Endothelial cell of umbilical vein (primary cell): ENCODE data around the gene GMCL1. TPM values are rescaled to one million over a fixed set of nuclear protein-coding genes. Genes with fewer than 3 reads are reported as not detected.

Experiments
- BruUV-seq: library from RNA; stranded (reverse); fragments of 400-500 nt; replicated peaks from 2 replicates; lab custom pipeline; 2021; lab: Mats Ljungman, UMichigan
- CTCF ChIA-PET: fragments of 300-600, 350-600 bp; sonication (Branson Sonifier 250); formaldehyde crosslinking; loops from one replicate; lab custom pipeline; 2021; ENCODE audit warnings: antibody characterized with exemption, inconsistent platforms; lab: Charles Lee
- POLR2A ChIA-PET: fragments of 300-600, 350-600 bp; sonication (Branson Sonifier 250); formaldehyde crosslinking; loops from one replicate; lab custom pipeline; 2021; ENCODE audit warnings: antibody characterized with exemption, inconsistent platforms; lab: Charles Lee
- DNase-seq: peaks from one replicate; pipeline ENCODE4 v3.0.0-alpha.2; 2011; ENCODE audit warnings: low read depth, low spot score
- FAIRE-seq: peaks from 2 replicates; lab custom pipeline; 2011; peaks lifted over from hg19 to GRCh38; lab: Jason Lieb, UNC
- H2AFZ ChIP-seq: 2 replicates; pipeline ENCODE4 v1.6.0; 2012; ENCODE audit warnings: low read depth, low read length, control low read depth, inconsistent platforms
- H3K27ac ChIP-seq: 2 replicates; pipeline ENCODE4 v1.5.1; 2011; ENCODE audit warnings: low read depth, mild to moderate bottlenecking, control low read depth, low read length, moderate library complexity; ENCODE audit not compliant: insufficient read depth
- H3K27me3 ChIP-seq, 2 experiments: 2 replicates each; pipeline versions ENCODE4 v1.6.0 to v1.6.1; 2011; ENCODE audit warnings: low read length in 2 of 2, mixed read lengths in 1 of 2; ENCODE audit not compliant: control insufficient read depth in 2 of 2, insufficient read depth in 2 of 2
- H3K36me3 ChIP-seq, 2 experiments: 2 replicates in 1 of 2; 3 replicates in 1 of 2; pipeline ENCODE4 v1.5.1; 2011; ENCODE audit warnings: low read length in 2 of 2, mild to moderate bottlenecking in 1 of 2, moderate library complexity in 1 of 2; ENCODE audit not compliant: control insufficient read depth in 2 of 2, insufficient read depth in 2 of 2; ENCODE audit errors: extremely low read depth in 1 of 2
- H3K4me1 ChIP-seq: 3 replicates; pipeline ENCODE4 v1.5.1; 2011; ENCODE audit warnings: mild to moderate bottlenecking, low read length; ENCODE audit not compliant: control insufficient read depth, insufficient read depth; ENCODE audit errors: extremely low read depth
- H3K4me2 ChIP-seq: 2 replicates; pipeline ENCODE4 v1.6.1; 2011; ENCODE audit warnings: low read length, control low read depth, mixed read lengths; ENCODE audit not compliant: insufficient read depth
- H3K4me3 ChIP-seq, 3 experiments: fragments of 200-600 bp in 1 of 3; sonication (generic), shearing (Covaris generic) in 1 of 3; replicated peaks in 1 of 3; 2 replicates each; pipeline ENCODE4 v1.5.1; 2011 to 2016; ENCODE audit warnings: control low read depth in 3 of 3, low read length in 3 of 3, mild to moderate bottlenecking in 2 of 3, inconsistent platforms in 1 of 3, low read depth in 1 of 3, moderate library complexity in 1 of 3; ENCODE audit not compliant: insufficient read depth in 1 of 3
- H3K79me2 ChIP-seq: 2 replicates; pipeline ENCODE4 v1.6.0; 2012; ENCODE audit warnings: low read length, inconsistent platforms; ENCODE audit not compliant: control insufficient read depth, insufficient read depth
- H3K9ac ChIP-seq: replicated peaks from 2 replicates; pipeline ENCODE3; 2011; ENCODE audit warnings: low read length, control low read depth; ENCODE audit not compliant: insufficient read depth; ENCODE audit errors: extremely low read depth
- H3K9me1 ChIP-seq: replicated peaks from 3 replicates; pipeline ENCODE4 v1.6.0; 2011; ENCODE audit warnings: mild to moderate bottlenecking, low read length; ENCODE audit not compliant: control insufficient read depth, insufficient read depth; ENCODE audit errors: extremely low read depth
- H3K9me3 ChIP-seq: replicated peaks from 2 replicates; pipeline ENCODE4 v1.5.1; 2012; ENCODE audit warnings: low read length, inconsistent platforms; ENCODE audit not compliant: control insufficient read depth, insufficient read depth
- H4K20me1 ChIP-seq: replicated peaks from 2 replicates; pipeline ENCODE3; 2011; ENCODE audit warnings: mild to moderate bottlenecking, low read length; ENCODE audit not compliant: control insufficient read depth, insufficient read depth; ENCODE audit errors: extremely low read depth
- CTCF ChIP-seq, 2 donors: IDR thresholded peaks; 1 replicate in 1 of 2; 2 replicates in 1 of 2; pipeline ENCODE4 v1.5.1; 2011; ENCODE audit warnings: low read length in 2 of 2, mild to moderate bottlenecking in 2 of 2, moderate library complexity in 2 of 2, control low read depth in 1 of 2, inconsistent platforms in 1 of 2, low read depth in 1 of 2; ENCODE audit not compliant: insufficient read depth in 1 of 2; ENCODE audit errors: extremely low read depth in 1 of 2
- FOS ChIP-seq: IDR thresholded peaks from 2 replicates; pipeline ENCODE4 v1.6.1; 2011; ENCODE audit warnings: mild to moderate bottlenecking, low read length, moderate library complexity, borderline replicate concordance; ENCODE audit not compliant: insufficient read depth
- GATA2 ChIP-seq: IDR thresholded peaks from 2 replicates; pipeline ENCODE4 v1.7.0; 2011; ENCODE audit warnings: low read depth, mild to moderate bottlenecking, moderate library complexity, mixed read lengths, low read length; ENCODE audit not compliant: insufficient read length, insufficient read depth
- JUN ChIP-seq: IDR thresholded peaks from 2 replicates; pipeline ENCODE4 v1.6.1; 2011; ENCODE audit warnings: borderline replicate concordance, low read depth; ENCODE audit not compliant: insufficient read length, insufficient read depth
- MYC ChIP-seq: IDR thresholded peaks from one replicate; pipeline ENCODE4 v1.6.1; 2011; ENCODE audit warnings: mild to moderate bottlenecking, low read depth, low read length
- POLR2A ChIP-seq: IDR thresholded peaks from 2 replicates; pipeline ENCODE4 v1.6.1; 2012; ENCODE audit warnings: low read depth, mild to moderate bottlenecking, control low read depth, low read length
- POLR2AphosphoS5 ChIP-seq: IDR thresholded peaks from 2 replicates; pipeline ENCODE4 v1.6.1; 2012; ENCODE audit warnings: low read depth, mild to moderate bottlenecking, control low read depth, low read length, moderate library complexity; ENCODE audit not compliant: insufficient read depth
- dilution Hi-C: fragments of 300-500 bp; cut with MboI; formaldehyde crosslinking; loops from one replicate; pipeline ENCODE4 v1.15.0; 2019; ENCODE audit warnings: low sequenced_read_pairs; ENCODE audit not compliant: extremely low pct_ligation_motif_present
- intact Hi-C: fragments of 100-400 bp; cut with micrococcal nuclease; formaldehyde crosslinking; loops from one replicate; pipeline ENCODE4 v1.10.0; 2022
- polyA plus RNA-seq, 4 experiments: library from polyadenylated mRNA; depleted of rRNA in 3 of 4; stranded (reverse) in 3 of 4; unstranded in 1 of 4; fragments of >200 nt; gene quantifications; 2 replicates each; pipeline versions ENCODE4 v1.2.1 to v1.2.3, GENCODE V29; 2011 to 2012; ENCODE audit warnings: missing spikeins in 1 of 4
- total RNA-seq: library from RNA; stranded (reverse); gene quantifications from 2 replicates; pipeline ENCODE4 v1.2.3, GENCODE V29; 2021

GMCL1 gene
- total and polyA plus RNA-seq, 2 donors (not counting 3 experiments of a cell fraction or from before 2014, with no cell fraction given), result 4.2 to 14.6 TPM

GRCh38 chr2:69843993-69844392 lies 14.5 kb downstream of the GMCL1 start:
- Histone ChIP-seq H3K9ac (no peak overlapping the region), H3K4me1 (peaks cover 6% of the 10 kb centered on the region), H3K4me3 (no peak overlapping the region), H3K27me3 (no peaks in the 10 kb centered on the region), H3K9me1 (no peaks in the 10 kb centered on the region), H2AFZ (no peak overlapping the region), H3K79me2 (no peaks in the 10 kb centered on the region), H4K20me1 (no peaks in the 10 kb centered on the region), H3K36me3 (peaks cover 2 to 6% of the 10 kb centered on the region in 2 experiments), H3K27ac (no peak overlapping the region), H3K9me3 (no peaks in the 10 kb centered on the region), H3K4me2 (no peak overlapping the region)
- no peak for FAIRE-seq
- dilution Hi-C loops, result no loop called here
- ChIA-PET POLR2A (no interaction called here), CTCF (no interaction called here)
- BruUV-seq, result no TSS peak
- intact Hi-C loops, result no loop called here
- no peak for DNase-seq
- TF ChIP-seq FOS, result no peak
- no peak for TF ChIP-seq JUN
- no peak for TF ChIP-seq CTCF (IDR thresholded peaks at IDR 0.05; ENCODE audit: extremely low read depth in 1 of 2, insufficient read depth in 1 of 2, low read depth in 1 of 2, low read length in 2 of 2)
- TF ChIP-seq POLR2AphosphoS5, result no peak
- no peak for TF ChIP-seq POLR2A
- TF ChIP-seq GATA2, result no peak
- no peak for TF ChIP-seq MYC
